HG02885 (cell line): ENCODE data around the gene TTC12.

Experiments used
- ATAC-seq: cut with Tn5 transposase; IDR thresholded peaks from one replicate; pipeline ENCODE4 v1.9.1; 2021; ENCODE audit warnings: mild to moderate bottlenecking; ENCODE audit not compliant: unreplicated experiment, poor library complexity

Gene TTC12

GRCh38 chr11:113397821-113398220 is 83.4 kb downstream of the TTC12 start:
- ATAC-seq: no peak

DNA sequence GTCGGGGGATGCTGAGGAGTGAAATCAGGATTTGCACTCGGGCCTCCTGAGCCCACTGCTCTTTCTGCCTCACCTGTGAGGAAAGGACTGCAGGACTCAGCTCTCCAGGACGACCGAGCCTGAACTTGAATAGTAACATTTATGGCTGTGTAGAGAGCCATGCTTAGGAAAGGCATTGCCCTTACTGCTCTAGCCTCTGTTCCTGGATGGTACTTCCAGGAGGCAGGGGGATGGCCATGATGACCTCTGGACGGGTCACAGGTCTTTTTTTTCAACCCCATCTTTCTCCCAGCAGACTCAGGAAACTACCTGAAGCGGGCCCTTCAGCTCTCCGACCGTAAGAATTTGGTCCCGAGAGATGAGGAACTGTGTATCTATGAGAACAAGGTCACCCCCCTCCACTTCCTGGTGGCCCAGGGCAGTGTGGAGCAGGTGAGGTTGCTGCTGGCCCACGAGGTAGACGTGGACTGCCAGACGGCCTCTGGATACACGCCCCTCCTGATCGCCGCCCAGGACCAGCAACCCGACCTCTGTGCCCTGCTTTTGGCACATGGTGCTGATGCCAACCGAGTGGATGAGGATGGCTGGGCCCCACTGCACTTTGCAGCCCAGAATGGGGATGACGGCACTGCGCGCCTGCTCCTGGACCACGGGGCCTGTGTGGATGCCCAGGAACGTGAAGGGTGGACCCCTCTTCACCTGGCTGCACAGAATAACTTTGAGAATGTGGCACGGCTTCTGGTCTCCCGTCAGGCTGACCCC is 84.5 kb downstream of the TTC12 start:
- no peak for ATAC-seq

GRCh38 chr11:113400631-113401230 is 86.3 kb downstream of the TTC12 start:
- ATAC-seq: no peak

- no peak for ATAC-seq
Observed at GRCh38 chr11:113401718-113402117, 87.3 kb downstream of the TTC12 start.

GRCh38 chr11:113404859-113405430 is 90.6 kb downstream of the TTC12 start:
- no peak for ATAC-seq

DNA sequence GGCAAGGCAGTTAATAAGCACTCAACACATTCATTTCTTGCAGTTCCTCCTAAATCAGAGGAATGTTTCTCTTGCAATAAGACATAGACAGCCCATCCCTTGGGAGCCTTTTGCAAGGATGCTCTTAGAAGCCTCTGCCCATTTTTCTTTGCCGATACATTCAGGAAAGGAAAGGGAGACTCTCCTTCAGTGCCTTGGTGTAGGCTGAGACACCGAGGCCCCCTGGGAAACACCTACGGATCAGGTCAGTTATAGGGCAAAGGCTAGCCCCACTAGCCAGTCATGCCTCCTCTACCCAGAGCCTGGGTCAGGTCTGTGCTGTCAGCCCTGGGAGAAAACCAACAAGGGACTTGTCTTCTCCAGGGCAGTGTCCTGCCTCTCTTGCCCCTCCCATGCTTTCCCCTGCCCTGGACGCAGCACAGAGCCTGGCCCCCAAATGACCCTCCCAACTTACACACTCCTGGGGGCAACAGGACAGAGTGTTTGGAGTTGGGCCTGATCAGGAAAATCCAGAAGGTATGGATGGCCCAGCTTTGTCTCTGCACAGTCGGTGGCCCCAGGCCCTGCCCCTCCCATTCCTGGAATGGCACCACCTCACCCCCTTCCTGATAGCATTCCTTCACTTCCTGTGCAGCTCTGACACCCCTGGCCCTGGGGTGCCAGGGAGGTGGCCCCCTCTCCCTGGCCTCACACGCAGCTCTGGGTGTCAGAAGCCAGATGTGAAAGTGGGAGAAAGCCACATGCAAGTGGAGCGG is 91.5 kb downstream of the TTC12 start:
- no peak for ATAC-seq

GRCh38 chr11:113407163-113407562 is 92.8 kb downstream of the TTC12 start:
- ATAC-seq: no peak

GRCh38 chr11:113408206-113408605 is 93.8 kb downstream of the TTC12 start:
- ATAC-seq: no peak

- ATAC-seq: no peak
Observed at GRCh38 chr11:113408887-113409286, 94.5 kb downstream of the TTC12 start.

DNA sequence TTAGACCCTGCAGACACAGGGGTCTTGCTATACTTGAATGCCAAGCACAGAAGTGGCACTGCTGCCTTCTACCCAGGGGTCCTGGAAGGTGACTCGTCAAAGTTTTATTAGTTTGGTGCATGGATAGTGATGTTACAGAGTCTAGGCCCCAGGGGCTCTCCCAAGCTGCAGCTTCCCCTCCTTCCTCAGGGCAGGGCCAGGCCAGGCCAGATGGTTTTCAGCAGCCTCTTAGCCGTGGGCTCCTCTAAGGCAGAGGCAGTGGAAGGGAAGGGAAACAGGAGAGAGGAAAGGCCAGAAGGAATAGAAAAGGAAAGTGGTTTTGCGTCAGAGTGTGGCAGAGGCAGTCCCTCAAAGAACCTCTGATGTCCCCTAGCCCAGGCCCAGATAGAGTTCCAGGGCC is 95.1 kb downstream of the TTC12 start:
- no peak for ATAC-seq

GRCh38 chr11:113410414-113411135 is 96.2 kb downstream of the TTC12 start:
- no peak for ATAC-seq

- no peak for ATAC-seq
Observed at GRCh38 chr11:113411536-113411935, 97.2 kb downstream of the TTC12 start.

DNA sequence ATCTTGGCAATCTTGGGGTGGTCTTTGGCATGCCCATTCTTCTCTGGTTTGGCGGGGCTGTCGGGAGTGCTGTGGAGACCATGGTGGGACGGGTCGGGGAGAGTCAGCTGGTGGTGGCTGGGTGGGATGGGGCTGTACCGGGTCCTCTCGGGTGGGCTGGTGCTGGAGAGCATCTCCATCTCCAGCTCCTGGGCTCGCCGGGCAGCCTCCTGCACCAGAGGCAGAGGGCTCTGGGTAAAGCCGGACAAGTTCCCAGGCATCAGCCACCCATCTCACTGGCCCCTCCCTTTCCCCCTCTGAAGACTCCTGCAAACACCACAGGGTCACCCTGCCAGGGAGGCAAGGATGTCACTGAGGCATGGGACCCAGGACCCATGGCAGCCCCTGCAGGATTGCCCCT is 98.3 kb downstream of the TTC12 start:
- no peak for ATAC-seq

GRCh38 chr11:113415343-113415742 is 101.0 kb downstream of the TTC12 start:
- no peak for ATAC-seq
